Measurements from ENCODE around the gene GLTPD2.

Gene GLTPD2

DNA sequence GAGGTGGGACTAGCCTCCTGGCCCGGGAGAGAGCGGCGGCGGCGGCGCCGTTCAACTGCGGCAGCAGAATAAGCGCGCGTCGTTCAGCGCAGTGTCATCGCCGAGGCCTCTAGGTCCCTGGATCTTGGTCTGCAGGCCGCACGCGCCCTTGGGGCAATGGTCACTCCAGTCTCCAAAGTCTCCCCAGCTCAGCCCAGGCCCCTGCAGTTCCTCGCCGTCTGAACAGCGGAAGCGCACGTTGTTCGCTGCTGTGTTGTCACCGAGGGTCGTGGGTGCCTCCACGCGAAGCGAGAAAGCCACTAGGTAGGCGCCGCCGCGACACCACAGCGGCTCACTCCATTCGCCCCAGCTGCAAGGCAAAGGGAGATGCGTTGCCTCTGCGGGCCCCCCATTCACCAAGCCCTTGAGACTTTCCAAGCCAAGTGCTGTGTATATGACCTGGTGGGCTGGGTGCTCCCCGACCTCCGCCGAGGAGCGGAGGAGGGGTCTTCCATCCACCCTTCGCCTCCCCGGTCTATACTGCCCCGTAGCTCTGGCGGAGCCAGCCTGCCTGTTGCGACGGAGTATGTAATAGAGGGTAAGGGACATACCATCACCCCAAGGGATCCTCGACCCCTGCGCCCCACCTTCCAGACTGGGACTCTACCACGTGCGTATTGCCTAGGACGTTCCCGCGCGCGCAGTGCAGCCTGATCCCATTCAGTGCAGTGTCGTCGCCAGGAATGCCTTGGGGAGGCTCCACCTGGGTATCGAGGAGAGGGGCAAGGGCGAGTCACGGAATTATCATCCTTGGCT, 3.3 kb upstream of the GLTPD2 start:
- no peak for TF ChIP-seq ZFX (IDR thresholded peaks at IDR 0.05)
- TF ChIP-seq, protein P1, sequence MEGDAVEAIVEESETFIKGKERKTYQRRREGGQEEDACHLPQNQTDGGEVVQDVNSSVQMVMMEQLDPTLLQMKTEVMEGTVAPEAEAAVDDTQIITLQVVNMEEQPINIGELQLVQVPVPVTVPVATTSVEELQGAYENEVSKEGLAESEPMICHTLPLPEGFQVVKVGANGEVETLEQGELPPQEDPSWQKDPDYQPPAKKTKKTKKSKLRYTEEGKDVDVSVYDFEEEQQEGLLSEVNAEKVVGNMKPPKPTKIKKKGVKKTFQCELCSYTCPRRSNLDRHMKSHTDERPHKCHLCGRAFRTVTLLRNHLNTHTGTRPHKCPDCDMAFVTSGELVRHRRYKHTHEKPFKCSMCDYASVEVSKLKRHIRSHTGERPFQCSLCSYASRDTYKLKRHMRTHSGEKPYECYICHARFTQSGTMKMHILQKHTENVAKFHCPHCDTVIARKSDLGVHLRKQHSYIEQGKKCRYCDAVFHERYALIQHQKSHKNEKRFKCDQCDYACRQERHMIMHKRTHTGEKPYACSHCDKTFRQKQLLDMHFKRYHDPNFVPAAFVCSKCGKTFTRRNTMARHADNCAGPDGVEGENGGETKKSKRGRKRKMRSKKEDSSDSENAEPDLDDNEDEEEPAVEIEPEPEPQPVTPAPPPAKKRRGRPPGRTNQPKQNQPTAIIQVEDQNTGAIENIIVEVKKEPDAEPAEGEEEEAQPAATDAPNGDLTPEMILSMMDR (conservative IDR thresholded peaks at IDR 0.05), result no peak
- no peak overlapping the region for H3K27ac ChIP-seq

DNA sequence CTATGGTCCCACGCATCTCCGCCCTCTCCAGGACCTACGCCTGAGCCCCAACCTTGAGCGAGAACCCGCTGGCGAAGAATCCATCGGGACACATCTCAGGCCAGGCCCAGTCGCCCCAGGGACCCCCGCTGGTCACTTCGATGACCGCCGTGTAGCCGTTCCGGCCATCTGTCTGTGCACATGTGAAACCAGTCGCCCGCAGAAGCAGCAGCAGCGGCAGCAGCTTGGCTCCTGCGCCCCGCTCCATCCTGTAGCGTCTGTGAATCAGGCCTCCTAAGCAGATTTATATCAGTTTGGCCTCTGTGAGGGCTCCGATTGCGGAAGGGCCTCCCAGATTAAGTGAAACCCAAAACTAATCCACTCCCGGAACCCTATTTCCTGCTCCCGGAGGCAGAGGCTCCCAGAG, 2.7 kb upstream of the GLTPD2 start, which contains the start of gene VMO1:
TSS of gene VMO1 (minus strand) at position 259 of the 406 bp plus-strand sequence. CDS start at position 247, 12 bp downstream.
- H3K27ac ChIP-seq, result no peak within 1 kb of the TSS
- TF ChIP-seq, protein P1 (conservative IDR thresholded peaks at IDR 0.05), result no peak
- no peak for TF ChIP-seq ZFX (IDR thresholded peaks at IDR 0.05)

DNA sequence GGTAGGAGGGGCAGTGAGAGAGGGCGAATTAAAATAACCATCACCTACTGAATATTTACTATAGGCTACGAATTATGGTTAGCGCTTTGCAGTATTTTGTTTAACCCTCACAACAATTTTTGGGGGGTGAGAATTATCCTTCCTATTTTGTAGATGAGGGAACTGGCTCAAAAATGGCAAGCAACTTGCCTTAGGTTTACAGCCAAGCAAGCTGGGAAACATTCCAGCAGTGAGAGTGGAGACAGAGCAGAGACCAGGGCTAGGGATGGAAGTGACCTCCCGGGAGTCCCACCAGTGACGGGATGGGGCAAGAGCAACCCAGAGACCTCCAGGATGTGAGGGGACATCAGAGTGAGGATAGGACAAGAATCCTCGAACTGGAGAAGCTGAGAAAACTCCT, 2.2 kb upstream of the GLTPD2 start:
- TF ChIP-seq ZFX (IDR thresholded peaks at IDR 0.05), result no peak
- TF ChIP-seq, protein P1 (conservative IDR thresholded peaks at IDR 0.05), result no peak
- no peak overlapping the region for H3K27ac ChIP-seq

DNA sequence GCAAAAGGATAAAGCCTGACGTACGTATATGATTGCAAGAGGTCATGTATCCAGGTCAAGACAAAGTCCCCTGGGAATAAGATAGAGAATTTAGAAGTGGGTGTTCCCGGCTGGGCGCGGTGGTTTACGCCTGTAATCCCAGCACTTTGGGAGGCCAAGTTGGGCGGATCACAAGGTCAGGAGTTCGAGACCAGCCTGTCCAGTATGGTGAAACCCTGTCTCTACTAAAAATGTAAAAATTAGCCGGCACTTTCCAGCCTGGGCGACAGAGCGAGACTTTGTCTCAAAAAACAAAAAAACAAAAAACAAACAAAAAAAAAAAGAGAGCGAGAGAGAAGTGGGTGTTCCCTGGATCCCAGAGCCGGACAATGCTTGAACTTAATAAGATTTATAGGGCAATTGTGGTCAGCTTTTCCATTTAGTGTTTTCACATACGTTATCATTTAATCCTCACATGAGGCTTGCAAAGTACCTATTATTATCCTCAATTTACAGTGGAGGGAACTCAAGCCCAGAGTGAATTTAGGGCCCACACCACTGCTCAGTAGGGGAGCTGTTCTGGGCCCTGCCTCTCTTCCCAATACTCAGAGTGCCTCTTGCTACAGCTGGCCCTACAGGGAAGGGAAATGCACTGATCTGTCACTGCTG, 481 bp upstream of the GLTPD2 start:
- H3K27ac ChIP-seq, result no peak overlapping the region; the same call in 1 of the 2 replicates

DNA sequence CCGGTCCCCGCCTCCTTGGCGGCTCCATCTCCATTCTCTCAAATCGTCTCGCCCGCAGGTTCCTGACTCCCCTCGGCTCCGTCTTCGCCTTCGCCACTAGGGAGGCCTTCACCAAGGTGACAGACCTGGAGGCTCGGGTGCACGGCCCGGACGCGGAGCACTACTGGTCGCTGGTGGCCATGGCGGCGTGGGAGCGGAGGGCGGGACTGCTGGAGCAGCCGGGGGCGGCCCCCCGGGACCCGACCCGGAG, 862 bp downstream of the GLTPD2 start:
- H3K27ac ChIP-seq, result peak overlapping the region; percentile 87
- no peak for TF ChIP-seq ZFX (IDR thresholded peaks at IDR 0.05)
- TF ChIP-seq, protein P1 (conservative IDR thresholded peaks at IDR 0.05), result no peak

More for the DNA sequence above, 481 bp upstream of the GLTPD2 start:
- TF ChIP-seq ZFX (IDR thresholded peaks at IDR 0.05), result no peak
- TF ChIP-seq, protein P1 (conservative IDR thresholded peaks at IDR 0.05), result no peak

DNA sequence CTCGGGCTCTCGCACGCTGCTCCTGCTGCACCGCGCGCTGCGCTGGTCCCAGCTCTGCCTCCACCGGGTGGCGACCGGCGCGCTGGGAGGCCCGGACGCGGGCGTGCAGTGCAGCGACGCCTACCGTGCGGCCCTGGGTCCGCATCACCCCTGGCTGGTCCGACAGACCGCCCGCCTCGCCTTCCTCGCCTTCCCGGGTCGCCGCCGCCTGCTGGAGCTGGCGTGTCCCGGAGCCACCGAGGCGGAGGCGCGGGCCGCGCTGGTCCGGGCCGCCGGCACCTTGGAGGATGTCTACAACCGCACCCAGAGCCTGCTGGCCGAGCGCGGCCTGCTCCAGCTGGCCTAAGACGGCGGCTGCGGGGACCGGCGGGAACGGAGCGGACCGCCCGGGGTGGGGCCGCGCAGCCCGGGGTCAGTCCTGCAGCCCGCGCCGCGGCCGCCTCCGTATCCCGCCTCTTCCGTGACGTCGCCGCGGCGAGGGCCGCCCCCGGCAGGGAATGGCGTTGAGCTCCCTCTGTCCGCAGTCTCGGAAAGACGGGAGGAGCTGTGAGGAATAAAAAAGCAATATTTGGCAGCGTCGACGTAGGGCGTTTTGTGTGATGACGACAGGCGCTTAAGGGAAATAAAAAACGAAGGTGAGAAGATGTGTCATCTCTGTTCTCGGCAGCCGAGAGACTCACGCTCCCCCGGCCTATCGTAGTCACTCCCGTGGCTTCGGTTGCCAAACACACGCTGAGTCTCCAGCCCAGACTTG, 1.4 kb downstream of the GLTPD2 start:
- TF ChIP-seq, protein P1 (conservative IDR thresholded peaks at IDR 0.05), result peak; percentile 96
- TF ChIP-seq ZFX (IDR thresholded peaks at IDR 0.05), result peak; percentile 95
- H3K27ac ChIP-seq, result peak overlapping the region; percentile 87

DNA sequence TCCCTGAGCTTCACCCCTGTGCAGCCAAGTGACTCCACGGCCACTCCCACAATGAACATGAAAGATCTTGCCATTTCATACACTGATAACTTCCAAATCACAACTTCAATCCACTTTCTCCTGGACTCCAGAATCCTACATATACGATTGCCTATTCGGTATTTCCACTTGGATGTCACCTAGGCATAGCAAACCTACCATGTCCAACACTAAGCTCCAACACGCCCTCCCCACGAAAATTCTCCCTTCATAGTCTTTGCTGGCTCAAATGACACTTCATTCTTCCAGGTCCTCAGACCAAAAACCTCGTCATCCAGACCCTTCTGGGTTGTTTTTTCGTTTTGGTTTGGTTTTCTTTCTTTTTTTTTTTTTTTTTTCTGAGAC, 1.9 kb downstream of the GLTPD2 start:
- H3K27ac ChIP-seq, result peak overlapping the region; percentile 87

More for the DNA sequence above, 1.9 kb downstream of the GLTPD2 start:
- TF ChIP-seq, protein P1 (conservative IDR thresholded peaks at IDR 0.05), result no peak
- TF ChIP-seq ZFX (IDR thresholded peaks at IDR 0.05), result no peak

All from C4-2B (cell line).